Measurements from ENCODE around the gene INAFM2.
A peak's percentile ranks its signal among the peaks of the same experiment; 100 is the strongest.

The INAFM2 gene

DNA sequence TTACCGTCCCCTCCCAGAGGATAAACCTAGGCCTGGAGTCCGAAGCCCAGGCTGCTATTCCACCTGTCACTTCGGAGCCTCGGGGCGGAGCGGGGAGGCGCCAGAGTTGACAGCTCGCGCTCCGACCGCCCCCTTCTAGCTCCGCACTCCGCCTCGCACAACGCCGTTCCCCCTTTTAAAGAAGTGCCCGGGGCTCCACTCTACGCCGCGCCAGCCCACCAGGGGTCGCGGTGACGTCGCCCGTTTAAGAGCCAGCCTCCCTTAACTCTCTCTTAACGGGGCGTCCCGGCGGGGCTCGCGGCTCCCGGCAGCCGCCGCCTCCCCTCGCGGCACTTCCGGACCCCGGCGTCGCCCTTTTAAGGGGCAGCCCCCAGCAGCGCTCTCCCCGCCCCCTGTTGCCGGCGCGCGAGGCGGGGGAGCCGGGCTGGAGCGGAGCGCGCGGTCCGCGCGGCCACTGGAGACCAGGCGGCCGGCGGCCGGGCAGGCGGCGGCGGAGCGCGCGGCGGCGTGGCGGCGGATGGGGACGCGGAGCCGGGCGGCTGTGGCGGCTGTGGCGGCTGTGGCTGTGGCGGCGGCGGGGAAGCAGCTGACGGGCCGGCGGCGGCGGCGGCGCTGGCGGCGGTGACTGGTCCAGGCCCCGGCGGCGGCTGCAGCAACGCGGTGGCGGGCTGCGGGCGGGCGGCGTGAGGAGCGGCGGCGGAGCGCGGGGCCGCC lies at the start of gene INAFM2:
TSS of gene INAFM2 (plus strand) at position 454 of the 714 bp plus-strand sequence. CDS start 364 bp downstream, outside the sequence.
- ChIA-PET POLR2A (interaction anchor here (0.6 to 1.5 kb wide), 12 partner anchors 9 to 361 kb away, joined by 3 to 8 read pairs (median 3); partner anchors contain the start of genes CCDC32, IVD and KNSTRN), CTCF (interaction anchor here (0.7 to 5.2 kb wide), 7 partner anchors 9 to 286 kb away, joined by 4 to 64 read pairs (median 5); no protein-coding TSS in a partner anchor)
- no peaks in the 10 kb centered on the region for H3K9me3 ChIP-seq (ENCODE audit: control insufficient read depth, insufficient read depth, low read depth, low read length)
- H3K36me3 ChIP-seq (ENCODE audit: control insufficient read depth in 2 of 2, insufficient read depth in 1 of 2, low read length in 2 of 2): peaks cover 0 to 10% of the 10 kb centered on the region in 2 experiments; a peak in 1 of 3 replicates
- peaks cover 13% of the 10 kb centered on the region; the same call in 1 of the 2 replicates for H3K4me1 ChIP-seq (ENCODE audit: control insufficient read depth, insufficient read depth, low read length)
- peak within 1 kb of the TSS; percentile 70 for H3K4me3 ChIP-seq (ENCODE audit: low read depth, low read length)
- H3K27ac ChIP-seq (ENCODE audit: extremely low read depth, low read depth, low read length): peak within 1 kb of the TSS; percentile 81; the same call in 1 of the 2 replicates
- TF ChIP-seq ZNF585B (tag by site-specific recombination; IDR thresholded peaks at IDR 0.05) (no peak), ZFP69B (tag by site-specific recombination; IDR thresholded peaks at IDR 0.05) (peak; percentile 100), ZFHX2 (tag by site-specific recombination; conservative IDR thresholded peaks at IDR 0.05) (no peak), ZNF391 (tag by site-specific recombination; IDR thresholded peaks at IDR 0.05; ENCODE audit: borderline replicate concordance, low read depth) (no peak), ZNF146 (tag by site-specific recombination; IDR thresholded peaks at IDR 0.05) (no peak), ZBTB20 (tag by site-specific recombination; IDR thresholded peaks at IDR 0.05) (peak; percentile 56; the same call in 1 of the 2 replicates), ZNF555 (tag by site-specific recombination; conservative IDR thresholded peaks at IDR 0.05) (no peak), FEZF1 (tag by site-specific recombination; IDR thresholded peaks at IDR 0.05) (no peak), ZNF175 (tag by site-specific recombination; IDR thresholded peaks at IDR 0.05) (no peak), REPIN1 (tag by site-specific recombination; IDR thresholded peaks at IDR 0.05; ENCODE audit: low read depth) (no peak), KLF10 (tag by site-specific recombination; IDR thresholded peaks at IDR 0.05) (peak; percentile 55; the same call in 1 of the 2 replicates), BCL11B (tag by site-specific recombination; IDR thresholded peaks at IDR 0.05; ENCODE audit: low read depth) (no peak), ZFP37 (tag by site-specific recombination; IDR thresholded peaks at IDR 0.05) (no peak), BCL11A (tag by site-specific recombination; IDR thresholded peaks at IDR 0.05; ENCODE audit: low read depth) (no peak), EGR2 (tag by site-specific recombination; IDR thresholded peaks at IDR 0.05; ENCODE audit: low read depth) (0 out of 2 replicates have a peak, but pooled peaks have one; percentile 14), ZNF23 (tag by site-specific recombination; IDR thresholded peaks at IDR 0.05; ENCODE audit: borderline replicate concordance) (no peak), ZNF629 (tag by site-specific recombination; IDR thresholded peaks at IDR 0.05) (peak; percentile 78), GFI1B (tag by site-specific recombination; IDR thresholded peaks at IDR 0.05) (no peak), SP2 (tag by site-specific recombination; IDR thresholded peaks at IDR 0.05) (peak; percentile 81), ZNF777 (tag by site-specific recombination; IDR thresholded peaks at IDR 0.05; ENCODE audit: borderline replicate concordance) (no peak), ZNF558 (tag by site-specific recombination; IDR thresholded peaks at IDR 0.05) (no peak), ZNF76 (tag by site-specific recombination; IDR thresholded peaks at IDR 0.05; ENCODE audit: borderline replicate concordance, low read depth) (peak; percentile 73; the same call in 1 of the 2 replicates), ZSCAN23 (tag by site-specific recombination; IDR thresholded peaks at IDR 0.05) (no peak), YY1 (tag by site-specific recombination; IDR thresholded peaks at IDR 0.05) (no peak), ZNF132 (tag by site-specific recombination; IDR thresholded peaks at IDR 0.05; ENCODE audit: borderline replicate concordance) (no peak)
- TF ChIP-seq, protein P1, sequence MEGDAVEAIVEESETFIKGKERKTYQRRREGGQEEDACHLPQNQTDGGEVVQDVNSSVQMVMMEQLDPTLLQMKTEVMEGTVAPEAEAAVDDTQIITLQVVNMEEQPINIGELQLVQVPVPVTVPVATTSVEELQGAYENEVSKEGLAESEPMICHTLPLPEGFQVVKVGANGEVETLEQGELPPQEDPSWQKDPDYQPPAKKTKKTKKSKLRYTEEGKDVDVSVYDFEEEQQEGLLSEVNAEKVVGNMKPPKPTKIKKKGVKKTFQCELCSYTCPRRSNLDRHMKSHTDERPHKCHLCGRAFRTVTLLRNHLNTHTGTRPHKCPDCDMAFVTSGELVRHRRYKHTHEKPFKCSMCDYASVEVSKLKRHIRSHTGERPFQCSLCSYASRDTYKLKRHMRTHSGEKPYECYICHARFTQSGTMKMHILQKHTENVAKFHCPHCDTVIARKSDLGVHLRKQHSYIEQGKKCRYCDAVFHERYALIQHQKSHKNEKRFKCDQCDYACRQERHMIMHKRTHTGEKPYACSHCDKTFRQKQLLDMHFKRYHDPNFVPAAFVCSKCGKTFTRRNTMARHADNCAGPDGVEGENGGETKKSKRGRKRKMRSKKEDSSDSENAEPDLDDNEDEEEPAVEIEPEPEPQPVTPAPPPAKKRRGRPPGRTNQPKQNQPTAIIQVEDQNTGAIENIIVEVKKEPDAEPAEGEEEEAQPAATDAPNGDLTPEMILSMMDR (tag by site-specific recombination; IDR thresholded peaks at IDR 0.05): peak; percentile 89
- TF ChIP-seq, protein P2, sequence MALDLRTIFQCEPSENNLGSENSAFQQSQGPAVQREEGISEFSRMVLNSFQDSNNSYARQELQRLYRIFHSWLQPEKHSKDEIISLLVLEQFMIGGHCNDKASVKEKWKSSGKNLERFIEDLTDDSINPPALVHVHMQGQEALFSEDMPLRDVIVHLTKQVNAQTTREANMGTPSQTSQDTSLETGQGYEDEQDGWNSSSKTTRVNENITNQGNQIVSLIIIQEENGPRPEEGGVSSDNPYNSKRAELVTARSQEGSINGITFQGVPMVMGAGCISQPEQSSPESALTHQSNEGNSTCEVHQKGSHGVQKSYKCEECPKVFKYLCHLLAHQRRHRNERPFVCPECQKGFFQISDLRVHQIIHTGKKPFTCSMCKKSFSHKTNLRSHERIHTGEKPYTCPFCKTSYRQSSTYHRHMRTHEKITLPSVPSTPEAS (tag by site-specific recombination; IDR thresholded peaks at IDR 0.05): no peak
- TF ChIP-seq, protein P3, sequence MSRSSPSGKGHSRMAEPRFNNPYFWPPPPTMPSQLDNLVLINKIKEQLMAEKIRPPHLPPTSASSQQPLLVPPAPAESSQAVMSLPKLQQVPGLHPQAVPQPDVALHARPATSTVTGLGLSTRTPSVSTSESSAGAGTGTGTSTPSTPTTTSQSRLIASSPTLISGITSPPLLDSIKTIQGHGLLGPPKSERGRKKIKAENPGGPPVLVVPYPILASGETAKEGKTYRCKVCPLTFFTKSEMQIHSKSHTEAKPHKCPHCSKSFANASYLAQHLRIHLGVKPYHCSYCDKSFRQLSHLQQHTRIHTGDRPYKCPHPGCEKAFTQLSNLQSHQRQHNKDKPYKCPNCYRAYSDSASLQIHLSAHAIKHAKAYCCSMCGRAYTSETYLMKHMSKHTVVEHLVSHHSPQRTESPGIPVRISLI (tag by site-specific recombination; IDR thresholded peaks at IDR 0.05): no peak
- TF ChIP-seq, protein P4, sequence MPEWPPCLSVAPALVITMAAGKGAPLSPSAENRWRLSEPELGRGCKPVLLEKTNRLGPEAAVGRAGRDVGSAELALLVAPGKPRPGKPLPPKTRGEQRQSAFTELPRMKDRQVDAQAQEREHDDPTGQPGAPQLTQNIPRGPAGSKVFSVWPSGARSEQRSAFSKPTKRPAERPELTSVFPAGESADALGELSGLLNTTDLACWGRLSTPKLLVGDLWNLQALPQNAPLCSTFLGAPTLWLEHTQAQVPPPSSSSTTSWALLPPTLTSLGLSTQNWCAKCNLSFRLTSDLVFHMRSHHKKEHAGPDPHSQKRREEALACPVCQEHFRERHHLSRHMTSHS (tag by site-specific recombination; IDR thresholded peaks at IDR 0.05): no peak
- TF ChIP-seq, protein P5, sequence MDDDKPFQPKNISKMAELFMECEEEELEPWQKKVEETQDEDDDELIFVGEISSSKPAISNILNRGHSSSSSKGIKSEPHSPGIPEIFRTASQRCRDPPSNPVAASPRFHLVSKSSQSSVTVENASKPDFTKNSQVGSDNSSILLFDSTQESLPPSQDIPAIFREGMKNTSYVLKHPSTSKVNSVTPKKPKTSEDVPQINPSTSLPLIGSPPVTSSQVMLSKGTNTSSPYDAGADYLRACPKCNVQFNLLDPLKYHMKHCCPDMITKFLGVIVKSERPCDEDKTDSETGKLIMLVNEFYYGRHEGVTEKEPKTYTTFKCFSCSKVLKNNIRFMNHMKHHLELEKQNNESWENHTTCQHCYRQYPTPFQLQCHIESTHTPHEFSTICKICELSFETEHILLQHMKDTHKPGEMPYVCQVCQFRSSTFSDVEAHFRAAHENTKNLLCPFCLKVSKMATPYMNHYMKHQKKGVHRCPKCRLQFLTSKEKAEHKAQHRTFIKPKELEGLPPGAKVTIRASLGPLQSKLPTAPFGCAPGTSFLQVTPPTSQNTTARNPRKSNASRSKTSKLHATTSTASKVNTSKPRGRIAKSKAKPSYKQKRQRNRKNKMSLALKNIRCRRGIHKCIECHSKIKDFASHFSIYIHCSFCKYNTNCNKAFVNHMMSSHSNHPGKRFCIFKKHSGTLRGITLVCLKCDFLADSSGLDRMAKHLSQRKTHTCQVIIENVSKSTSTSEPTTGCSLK (tag by site-specific recombination; IDR thresholded peaks at IDR 0.05): no peak
- TF ChIP-seq, protein P6, sequence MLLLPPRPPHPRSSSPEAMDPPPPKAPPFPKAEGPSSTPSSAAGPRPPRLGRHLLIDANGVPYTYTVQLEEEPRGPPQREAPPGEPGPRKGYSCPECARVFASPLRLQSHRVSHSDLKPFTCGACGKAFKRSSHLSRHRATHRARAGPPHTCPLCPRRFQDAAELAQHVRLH (tag by site-specific recombination; IDR thresholded peaks at IDR 0.05): no peak
